K562 (cell line): ENCODE data around the gene NOSIP. TPM values are rescaled to one million over a fixed set of nuclear protein-coding genes. Genes with fewer than 3 reads are reported as not detected.
"Not testable (repeated sequence)": the region's sequence is repeated elsewhere in the genome, so short reads cannot be mapped to it uniquely, and the experiment has no call there.

Source experiments
- ATAC-seq: fragments of 200-7000 bp; cut with Tn5 transposase; 3 replicates; pipeline ENCODE4 v1.9.1; 2020; ENCODE audit warnings: moderate library complexity
- BruUV-seq: library from RNA; stranded (reverse); fragments of 400-500 nt; replicated peaks from 2 replicates; lab custom pipeline; 2021; lab: Mats Ljungman, UMichigan
- CTCF ChIA-PET: fragments of 300-600 bp; formaldehyde crosslinking; extraction: SDS; loops from one replicate; lab custom pipeline; 2021; ENCODE audit warnings: low intra/inter-chr PET ratio; lab: Yijun Ruan, JAX
- POLR2A ChIA-PET: fragments of 300-600, 350-650 bp; sonication (Branson Sonifier 250); formaldehyde crosslinking; extraction: SDS; loops from one replicate; lab custom pipeline; 2021; ENCODE audit warnings: antibody characterized with exemption, inconsistent platforms; lab: Yijun Ruan, JAX
- DNase-seq, 4 experiments: peaks; one replicate each; pipeline versions ENCODE4 v3.0.0 to v3.0.0-alpha.2; 2011 to 2018; ENCODE audit warnings: low spot score in 3 of 4, mixed read lengths in 3 of 4; ENCODE audit errors: extremely low read depth in 1 of 4
- FAIRE-seq: peaks from 2 replicates; lab custom pipeline; 2011; peaks lifted over from hg19 to GRCh38; lab: Jason Lieb, UNC
- H2AFZ ChIP-seq: 2 replicates; pipeline ENCODE4 v1.6.0; 2011; ENCODE audit warnings: low read depth, low read length, control low read depth, inconsistent platforms
- H3K27ac ChIP-seq: fragments of 200-600 bp; 3 replicates; pipeline ENCODE4 v1.8.0; 2011; ENCODE audit warnings: low read depth, mild to moderate bottlenecking, control low read depth, inconsistent platforms, low read length, moderate library complexity, mixed read lengths; ENCODE audit errors: extremely low read depth
- H3K27me3 ChIP-seq, 2 experiments: fragments of 300-600 bp in 1 of 2; 2 replicates in 1 of 2; 3 replicates in 1 of 2; pipeline versions ENCODE4 v1.6.0 to v1.8.0; 2011; ENCODE audit warnings: inconsistent platforms in 2 of 2, low read length in 2 of 2, mild to moderate bottlenecking in 1 of 2, mixed read lengths in 1 of 2, moderate library complexity in 1 of 2; ENCODE audit not compliant: control insufficient read depth in 2 of 2, insufficient read depth in 2 of 2
- H3K36me3 ChIP-seq: fragments of 300-600 bp; 3 replicates; pipeline ENCODE4 v1.8.0; 2011; ENCODE audit warnings: mild to moderate bottlenecking, low read length, inconsistent platforms; ENCODE audit not compliant: control insufficient read depth, insufficient read depth
- H3K4me1 ChIP-seq, 2 experiments: fragments of 200-600 bp in 1 of 2; replicated peaks in 1 of 2; 2 replicates in 1 of 2; 3 replicates in 1 of 2; pipeline versions ENCODE4 v1.5.1 to v1.8.0; 2011; ENCODE audit warnings: inconsistent platforms in 2 of 2, low read length in 2 of 2, mild to moderate bottlenecking in 1 of 2, mixed read lengths in 1 of 2, moderate library complexity in 1 of 2; ENCODE audit not compliant: control insufficient read depth in 2 of 2, insufficient read depth in 2 of 2
- H3K4me2 ChIP-seq: 2 replicates; pipeline ENCODE4 v1.6.1; 2011; ENCODE audit warnings: low read length, control low read depth, inconsistent platforms, mixed read lengths; ENCODE audit not compliant: insufficient read depth
- H3K4me3 ChIP-seq: fragments of 200-600 bp; sonication (generic), shearing (Covaris generic); 2 replicates; pipeline ENCODE4 v1.5.1; 2016; ENCODE audit warnings: control low read depth, inconsistent platforms
- H3K79me2 ChIP-seq: fragments of 200-600 bp; 3 replicates; pipeline ENCODE4 v1.8.0; 2011; ENCODE audit warnings: low read length, inconsistent platforms; ENCODE audit not compliant: control insufficient read depth, insufficient read depth
- H3K9ac ChIP-seq, 2 experiments: 2 replicates each; pipeline versions ENCODE4 v1.6.0 to v1.6.1; 2011; ENCODE audit warnings: low read depth in 2 of 2, low read length in 2 of 2, control low read depth in 1 of 2, inconsistent platforms in 1 of 2, mild to moderate bottlenecking in 1 of 2, mixed read lengths in 1 of 2; ENCODE audit not compliant: insufficient read depth in 1 of 2
- H3K9me1 ChIP-seq: one replicate; pipeline ENCODE4 v1.6.0; 2011; ENCODE audit warnings: inconsistent platforms, mild to moderate bottlenecking, low read length, moderate library complexity; ENCODE audit not compliant: control insufficient read depth, insufficient read depth
- H3K9me3 ChIP-seq: replicated peaks from 2 replicates; pipeline ENCODE4 v1.5.1; 2011; ENCODE audit warnings: low read depth, low read length, inconsistent platforms; ENCODE audit not compliant: control insufficient read depth, insufficient read depth
- H4K20me1 ChIP-seq: replicated peaks from 2 replicates; pipeline ENCODE4 v1.6.1; 2011; ENCODE audit warnings: low read length, inconsistent platforms, mixed read lengths; ENCODE audit not compliant: control insufficient read depth, insufficient read depth
- CEBPB ChIP-seq: fragments of 450-650 bp; IDR thresholded peaks from 2 replicates; pipeline ENCODE4 v1.6.1; 2016; ENCODE audit warnings: missing genetic modification characterization, missing compliant biosample characterization
- CEBPG ChIP-seq, 3 experiments: fragments of 200-800 bp in 1 of 3; sonication (Bioruptor generic) in 1 of 3; sonication (generic) in 1 of 3; formaldehyde crosslinking in 1 of 3; IDR thresholded peaks in 2 of 3; conservative IDR thresholded peaks in 1 of 3; 2 replicates each; pipeline versions ENCODE4 v1.6.1 to v1.8.0; 2016 to 2022; ENCODE audit warnings: missing compliant biosample characterization in 2 of 3, missing genetic modification characterization in 2 of 3, mild to moderate bottlenecking in 1 of 3, missing genetic modification reagents in 1 of 3
- KDM1A ChIP-seq, 2 experiments: fragments of 450-650 bp; IDR thresholded peaks; 2 replicates each; pipeline ENCODE4 v1.6.1; 2016; ENCODE audit warnings: mild to moderate bottlenecking in 2 of 2
- RCOR1 ChIP-seq, 2 experiments: IDR thresholded peaks; 2 replicates each; pipeline ENCODE4 v1.6.1; 2012; ENCODE audit warnings: low read depth in 2 of 2, low read length in 2 of 2, borderline replicate concordance in 1 of 2, improper control_type of control experiment in 1 of 2
- REST ChIP-seq, 2 experiments: fragments of 450-650 bp; formaldehyde crosslinking in 1 of 2; IDR thresholded peaks; 2 replicates each; pipeline versions ENCODE4 v1.4.0 to v1.6.1; 2014 to 2020; ENCODE audit warnings: mild to moderate bottlenecking in 2 of 2, borderline replicate concordance in 1 of 2, low read depth in 1 of 2
- WGBS: fragments of 100-300 bp; shearing (Covaris generic); methylation state at CpG from one replicate; pipeline ENCODE4 v1.1.6; 2016; ENCODE audit warnings: low coverage, mixed read lengths; ENCODE audit not compliant: insufficient coverage; ENCODE audit errors: missing lambda C conversion rate; 5-methylcytosine and 5-hydroxymethylcytosine counted together
- in situ Hi-C: fragments of 300-500 bp; cut with MboI; formaldehyde crosslinking; loops from 4 replicates; pipeline ENCODE4 v1.15.0; 2018; ENCODE audit warnings: inconsistent platforms, mixed read lengths
- intact Hi-C: fragments of 100-400 bp; cut with micrococcal nuclease; formaldehyde crosslinking; loops from 2 replicates; pipeline ENCODE4 v1.14.2; 2022
- polyA plus RNA-seq, 8 experiments: library from polyadenylated mRNA; depleted of rRNA in 4 of 8; stranded (reverse) in 5 of 8; unstranded in 3 of 8; fragments of >200 nt; fragmentation: Nextera tagmentation in 2 of 8; fragmentation: Illumina TruSeq in 1 of 8; extraction: Ambion mirVana in 2 of 8; extraction: Trizol in 1 of 8; gene quantifications; 2 replicates each; pipeline versions ENCODE4 v1.2.1 to v1.2.3, GENCODE V29; 2011 to 2014; ENCODE audit warnings: inconsistent platforms in 1 of 8, missing spikeins in 1 of 8
- total RNA-seq, 7 experiments: library from RNA; depleted of rRNA in 6 of 7; stranded (reverse); fragments of >200 nt in 6 of 7; fragmentation: Illumina TruSeq in 2 of 7; extraction: Trizol in 2 of 7; gene quantifications; 2 replicates each; pipeline versions ENCODE4 v1.2.1 to v1.2.3, GENCODE V29; 2011 to 2021; ENCODE audit warnings: low replicate concordance in 1 of 7

NOSIP gene
- total and polyA plus RNA-seq, 9 of the 15 experiments (the other 6 are each of a cell fraction or from before 2014, with no cell fraction given): 14.4 to 153 (median 79.9) TPM

- H4K20me1 ChIP-seq; H3K4me1 ChIP-seq; H2AFZ ChIP-seq; H3K4me2 ChIP-seq; CTCF ChIA-PET; in situ Hi-C loops; H3K4me3 ChIP-seq; ATAC-seq; H3K27ac ChIP-seq; DNase-seq; H3K79me2 ChIP-seq; H3K9me1 ChIP-seq; FAIRE-seq; intact Hi-C loops; BruUV-seq; H3K9ac ChIP-seq; H3K27me3 ChIP-seq; H3K9me3 ChIP-seq; TF ChIP-seq CEBPG (CRISPR knock-in tag; IDR thresholded peaks at IDR 0.05): not testable (repeated sequence)
- POLR2A ChIA-PET: interaction anchor here (0.6 to 1.0 kb wide), 3 partner anchors 25 to 153 kb away, joined by 3 read pairs; no protein-coding TSS in a partner anchor
- WGBS: 85% methylated on average over 13 of the region's 13 CpGs
- TF ChIP-seq KDM1A (IDR thresholded peaks at IDR 0.05) (peak; percentile 86 to 90), CEBPB (tag) (peak; percentile 42; the same call in 1 of the 2 replicates), CEBPG (tag; conservative IDR thresholded peaks at IDR 0.05 in 1 of 2, IDR thresholded peaks at IDR 0.05 in 1 of 2) (0 out of 4 replicates have a peak, but pooled peaks of 1 of the 2 experiments have one; percentile 17), RCOR1 (IDR thresholded peaks at IDR 0.05; ENCODE audit: borderline replicate concordance in 1 of 2, low read depth in 2 of 2, low read length in 2 of 2) (0 out of 4 replicates have a peak, but pooled peaks of 1 of the 2 experiments have one; percentile 6)
- H3K36me3 ChIP-seq: peaks cover 70% of the 10 kb centered on the region; the same call in 1 of the 3 replicates
These were observed 37.5 kb upstream of the NOSIP start for GRCh38 chr19:49617860-49618259.

GRCh38 chr19:49616945-49617344 lies 36.6 kb upstream of the NOSIP start:
- peaks cover 0 to 10% of the 10 kb centered on the region in 2 experiments; a peak in 2 of 5 replicates for H3K4me1 ChIP-seq
- ATAC-seq (no peak), DNase-seq (no peak), FAIRE-seq (no peak)
- H2AFZ ChIP-seq: no peak overlapping the region
- CTCF ChIA-PET: no interaction called here
- peaks cover 3% of the 10 kb centered on the region; the same call in 1 of the 3 replicates for H3K79me2 ChIP-seq
- no peak overlapping the region for H3K4me2 ChIP-seq
- no peaks in the 10 kb centered on the region for H3K9me3 ChIP-seq
- no peaks in the 10 kb centered on the region for H3K27me3 ChIP-seq
- peaks cover 76% of the 10 kb centered on the region; the same call in 1 of the 3 replicates for H3K36me3 ChIP-seq
- no peaks in the 10 kb centered on the region; the same call in 1 of the 2 replicates for H4K20me1 ChIP-seq
- peaks cover 2% of the 10 kb centered on the region for H3K9me1 ChIP-seq
- POLR2A ChIA-PET: interaction anchor here (0.9 to 1.4 kb wide), 3 partner anchors 12 to 25 kb away, joined by 3 to 6 read pairs (median 3); partner anchors contain the start of gene SCAF1
- BruUV-seq: no TSS peak
- intact Hi-C loops (no loop called here), in situ Hi-C loops (no loop called here)
- no peak overlapping the region for H3K27ac ChIP-seq
- no peak overlapping the region for H3K4me3 ChIP-seq
- 91% methylated on average over 7 of the region's 7 CpGs for WGBS
- H3K9ac ChIP-seq: no peak overlapping the region
- TF ChIP-seq REST (IDR thresholded peaks at IDR 0.05; ENCODE audit: borderline replicate concordance) (no peak), REST (CRISPR knock-in tag; IDR thresholded peaks at IDR 0.05; ENCODE audit: low read depth) (no peak)
